Uterus (tissue), 2 donors: ENCODE data around the gene LGI1.

Experiments
- CTCF ChIP-seq, 4 experiments: fragments of 200-600 bp in 2 of 4; fragments of 450-650 bp in 2 of 4; sonication (generic) in 2 of 4; IDR thresholded peaks; one replicate each; pipeline ENCODE4 v1.5.1; 2016 to 2019; ENCODE audit warnings: antibody characterized with exemption in 4 of 4, mild to moderate bottlenecking in 2 of 4, moderate library complexity in 1 of 4
- POLR2A ChIP-seq, 2 donors: fragments of 450-650 bp; IDR thresholded peaks; one replicate each; pipeline ENCODE4 v1.6.1; 2016; ENCODE audit warnings: antibody characterized with exemption in 2 of 2, mild to moderate bottlenecking in 1 of 2, moderate library complexity in 1 of 2

- TF ChIP-seq POLR2A (IDR thresholded peaks at IDR 0.05) (no peak), CTCF (IDR thresholded peaks at IDR 0.05) (no peak)
These were observed 5.9 kb upstream of the LGI1 start for GRCh38 chr10:93751832-93752231.
